Adrenal gland (tissue), 12 donors: Measurements from ENCODE around the gene DLG2. TPM values are rescaled to one million over a fixed set of nuclear protein-coding genes. Genes with fewer than 3 reads are reported as not detected.

ENCODE experiments used
- DNase-seq, 7 donors: peaks; one replicate each; pipeline ENCODE4 v3.0.0-alpha.2; 2019 to 2020
- H3K27ac ChIP-seq, 5 donors: fragments of 200-600 bp; sonication (generic) in 4 of 5; 1 replicate in 3 of 5; 2 replicates in 2 of 5; pipeline versions ENCODE4 v1.5.1 to v1.8.0; 2016 to 2020; ENCODE audit warnings: mild to moderate bottlenecking in 1 of 5
- H3K27me3 ChIP-seq: fragments of 200-600 bp; 2 replicates; pipeline ENCODE4 v1.8.0; 2021
- H3K36me3 ChIP-seq, 2 donors: fragments of 200-600 bp; replicated peaks in 1 of 2; 1 replicate in 1 of 2; 2 replicates in 1 of 2; pipeline versions ENCODE4 v1.5.1 to v1.8.0; 2018 to 2022
- H3K4me1 ChIP-seq, 2 donors: fragments of 200-600 bp; replicated peaks in 1 of 2; 1 replicate in 1 of 2; 2 replicates in 1 of 2; pipeline versions ENCODE4 v1.5.1 to v1.8.0; 2018 to 2021
- H3K4me3 ChIP-seq, 4 donors: fragments of 200-600 bp; sonication (generic) in 3 of 4; one replicate each; pipeline ENCODE4 v1.5.1; 2016 to 2018
- H3K9me3 ChIP-seq, 3 donors: fragments of 200-600 bp; sonication (generic) in 1 of 3; replicated peaks in 1 of 3; 1 replicate in 2 of 3; 2 replicates in 1 of 3; pipeline versions ENCODE4 v1.5.1 to v1.8.0; 2016 to 2021
- POLR2A ChIP-seq, 2 donors: fragments of 450-650 bp; IDR thresholded peaks; one replicate each; pipeline ENCODE4 v1.6.1; 2017; ENCODE audit warnings: antibody characterized with exemption in 2 of 2, mild to moderate bottlenecking in 2 of 2, moderate library complexity in 1 of 2
- WGBS, 4 donors: extraction: QIAGEN DNeasy Blood & Tissue Kit in 2 of 4; methylation state at CpG; one replicate each; pipeline versions ENCODE4 v1.1.5 to v1.1.7; 2013 to 2017; 5-methylcytosine and 5-hydroxymethylcytosine counted together
- intact Hi-C, 2 donors: fragments of 100-400 bp; cut with DNase I; formaldehyde crosslinking; loops; one replicate each; pipeline versions ENCODE4 v1.14.1 to v1.15.0; 2022 to 2023
- polyA plus RNA-seq, 3 donors: library from polyadenylated mRNA; stranded (reverse); fragments of 200-250 nt in 2 of 3; fragments of 350-450 nt in 1 of 3; fragmentation: Illumina TruSeq in 1 of 3; extraction: RNeasy Lipid Tissue Mini Kit (QIAGEN cat#74804) in 1 of 3; gene quantifications; one replicate each; pipeline ENCODE4 v1.2.3, GENCODE V29; 2013 to 2014
- total RNA-seq, 9 donors: library from RNA; depleted of rRNA in 4 of 9; stranded (reverse); fragments of >200 nt in 4 of 9; fragments of 120-200 nt in 1 of 9; fragmentation: NEBNext Ultra II Directional in 1 of 9; extraction: Animal tissue kit (Norgen Biotek cat#: 25700) in 1 of 9; gene quantifications; one replicate each; pipeline versions ENCODE4 v1.1.0 to v1.2.4, GENCODE V29; 2013 to 2023
- TF ChIP-seq, protein P1 (sequence below), 6 experiments: fragments of 450-650 bp in 4 of 6; fragments of 200-600 bp in 2 of 6; sonication (generic) in 1 of 6; IDR thresholded peaks; 1 replicate in 5 of 6; 2 replicates in 1 of 6; pipeline versions ENCODE4 v1.5.1 to v1.8.0; 2016 to 2021; ENCODE audit warnings: antibody characterized with exemption in 6 of 6, mild to moderate bottlenecking in 2 of 6, moderate library complexity in 1 of 6
- donor health status: healthy with polysubstance abuse.
- donor health status: Bipolar disorder and iron deficiency.
- donor health status: DM: yes; HTN: yes; CAD: no.
- donor health status: DM: no; HTN: no; CAD: no.
- donor health status: DM: no; HTN: no; CAD: no.
- donor health status: DM: yes; HTN: yes; CAD: no.

The DLG2 gene
- total and polyA plus RNA-seq, 12 donors = 8.3 to 101 (median 37.5) TPM

GRCh38 chr11:84780689-84781293 lies 846.4 kb downstream of the DLG2 start:
- intact Hi-C loops = no loop called here
- TF ChIP-seq, protein P1, sequence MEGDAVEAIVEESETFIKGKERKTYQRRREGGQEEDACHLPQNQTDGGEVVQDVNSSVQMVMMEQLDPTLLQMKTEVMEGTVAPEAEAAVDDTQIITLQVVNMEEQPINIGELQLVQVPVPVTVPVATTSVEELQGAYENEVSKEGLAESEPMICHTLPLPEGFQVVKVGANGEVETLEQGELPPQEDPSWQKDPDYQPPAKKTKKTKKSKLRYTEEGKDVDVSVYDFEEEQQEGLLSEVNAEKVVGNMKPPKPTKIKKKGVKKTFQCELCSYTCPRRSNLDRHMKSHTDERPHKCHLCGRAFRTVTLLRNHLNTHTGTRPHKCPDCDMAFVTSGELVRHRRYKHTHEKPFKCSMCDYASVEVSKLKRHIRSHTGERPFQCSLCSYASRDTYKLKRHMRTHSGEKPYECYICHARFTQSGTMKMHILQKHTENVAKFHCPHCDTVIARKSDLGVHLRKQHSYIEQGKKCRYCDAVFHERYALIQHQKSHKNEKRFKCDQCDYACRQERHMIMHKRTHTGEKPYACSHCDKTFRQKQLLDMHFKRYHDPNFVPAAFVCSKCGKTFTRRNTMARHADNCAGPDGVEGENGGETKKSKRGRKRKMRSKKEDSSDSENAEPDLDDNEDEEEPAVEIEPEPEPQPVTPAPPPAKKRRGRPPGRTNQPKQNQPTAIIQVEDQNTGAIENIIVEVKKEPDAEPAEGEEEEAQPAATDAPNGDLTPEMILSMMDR (IDR thresholded peaks at IDR 0.05) = peak; percentile 23 to 51 (median 40)
- no peak for TF ChIP-seq POLR2A (IDR thresholded peaks at IDR 0.05)
- no peak overlapping the region for H3K27ac ChIP-seq
- no peaks in the 10 kb centered on the region for H3K4me1 ChIP-seq
- H3K36me3 ChIP-seq = no peaks in the 10 kb centered on the region
- no peak overlapping the region for H3K4me3 ChIP-seq
- no peaks in the 10 kb centered on the region for H3K27me3 ChIP-seq
- no peaks in the 10 kb centered on the region for H3K9me3 ChIP-seq
- 18 to 20% (median 19%) methylated on average over 3 of the region's 3 CpGs for WGBS, 4 donors
- no peak for DNase-seq

DNA sequence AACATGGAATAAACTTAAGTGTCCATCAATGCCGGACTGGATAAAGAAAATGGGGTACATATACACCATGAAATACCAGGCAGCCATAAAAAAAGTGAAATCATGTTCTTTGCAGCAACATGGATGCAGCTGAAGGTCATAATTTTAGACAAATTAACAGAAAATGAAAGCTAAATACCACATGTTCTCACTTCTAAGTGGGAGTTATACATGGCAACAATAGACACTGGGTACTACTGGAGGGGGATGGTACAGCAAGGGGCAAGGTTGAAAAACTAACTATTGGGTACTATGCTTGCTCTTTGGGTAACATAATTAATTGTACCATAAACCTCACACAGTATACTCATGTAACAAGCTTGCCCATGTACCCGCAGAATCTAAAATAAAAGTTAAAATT lies 851.6 kb downstream of the DLG2 start:
- no peak for DNase-seq
- H3K27ac ChIP-seq = no peak overlapping the region
- H3K4me3 ChIP-seq = no peak overlapping the region
- WGBS, 4 donors = 82 to 90% (median 86%) methylated on average over 2 of the region's 2 CpGs
- intact Hi-C loops = no loop called here
- no peaks in the 10 kb centered on the region for H3K27me3 ChIP-seq
- H3K36me3 ChIP-seq = no peaks in the 10 kb centered on the region
- H3K4me1 ChIP-seq = no peaks in the 10 kb centered on the region
- no peaks in the 10 kb centered on the region for H3K9me3 ChIP-seq
- no peak for TF ChIP-seq POLR2A (IDR thresholded peaks at IDR 0.05)

GRCh38 chr11:84763931-84764330 lies 863.2 kb downstream of the DLG2 start:
- H3K36me3 ChIP-seq = no peaks in the 10 kb centered on the region
- no peaks in the 10 kb centered on the region for H3K4me1 ChIP-seq
- H3K27ac ChIP-seq = no peak overlapping the region
- H3K27me3 ChIP-seq = no peaks in the 10 kb centered on the region
- TF ChIP-seq POLR2A (IDR thresholded peaks at IDR 0.05) = no peak
- TF ChIP-seq, protein P1 (IDR thresholded peaks at IDR 0.05) = no peak
- H3K4me3 ChIP-seq = no peak overlapping the region
- no peaks in the 10 kb centered on the region for H3K9me3 ChIP-seq
- DNase-seq = no peak
- intact Hi-C loops = no loop called here

GRCh38 chr11:84757711-84758110 lies 869.4 kb downstream of the DLG2 start:
- no peak overlapping the region for H3K27ac ChIP-seq
- intact Hi-C loops = no loop called here

More at GRCh38 chr11:84757711-84758110, 869.4 kb downstream of the DLG2 start:
- H3K4me1 ChIP-seq = no peaks in the 10 kb centered on the region
- no peak for DNase-seq
- TF ChIP-seq, protein P1 (IDR thresholded peaks at IDR 0.05) = no peak
- TF ChIP-seq POLR2A (IDR thresholded peaks at IDR 0.05) = no peak
- H3K36me3 ChIP-seq = no peaks in the 10 kb centered on the region
- WGBS, 4 donors = 70 to 87% (median 79%) methylated on average over 2 of the region's 2 CpGs
- H3K27me3 ChIP-seq = no peaks in the 10 kb centered on the region
- no peaks in the 10 kb centered on the region for H3K9me3 ChIP-seq
- H3K4me3 ChIP-seq = no peak overlapping the region
